HPDE6-E6E7 (cell line): ENCODE results near the gene VSIG2.

Experiments
- DNase-seq: peaks from one replicate; pipeline ENCODE4 v3.0.0; 2011; ENCODE audit warnings: missing footprints; ENCODE audit errors: extremely low spot score

The VSIG2 gene

GRCh38 chr11:124724979-124725718 lies 26.9 kb downstream of the VSIG2 start:
- DNase-seq: no peak

- DNase-seq: no peak
These were observed 29.9 kb downstream of the VSIG2 start for GRCh38 chr11:124722176-124722575.

DNA sequence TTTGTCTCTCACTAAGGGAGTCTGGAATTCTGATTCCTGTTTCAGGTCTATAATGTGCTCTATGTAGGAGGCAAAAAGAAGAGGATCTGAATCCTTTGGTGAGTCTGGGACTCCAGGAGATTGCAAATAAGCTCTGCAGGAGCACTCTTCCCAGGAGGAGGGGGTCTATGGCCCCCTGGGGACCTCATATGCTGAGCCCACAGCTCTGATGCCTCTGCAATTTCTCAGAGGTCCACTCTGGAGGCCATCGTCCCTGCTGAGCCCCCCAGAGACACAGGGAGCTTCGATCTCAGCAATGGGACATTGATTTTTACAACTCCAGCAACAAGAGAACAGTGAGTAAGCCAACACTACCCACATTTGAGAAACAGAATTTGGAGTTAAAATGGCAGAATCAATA lies 32.5 kb downstream of the VSIG2 start:
- no peak for DNase-seq

DNA sequence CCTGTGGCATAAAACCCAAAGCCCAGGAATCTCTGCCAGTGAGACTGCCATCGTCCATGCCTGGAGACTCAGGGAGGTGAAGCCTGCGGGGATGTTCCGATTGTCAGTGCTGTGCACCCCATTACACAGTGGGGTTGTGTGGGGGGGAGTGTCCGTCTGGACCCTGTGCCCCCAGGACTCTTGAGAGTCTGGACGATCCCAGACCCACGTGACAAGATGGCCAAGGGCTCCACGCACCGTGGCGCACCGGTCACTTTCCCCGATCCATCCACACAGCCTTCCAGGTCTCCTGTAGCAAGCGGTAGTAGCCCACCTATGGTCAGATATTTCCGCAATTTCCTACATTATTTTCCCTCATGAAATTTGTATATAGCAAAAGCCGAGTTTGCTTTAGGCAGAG lies 33.3 kb downstream of the VSIG2 start:
- DNase-seq: no peak

- DNase-seq: peak; percentile 23
These were observed 34.0 kb downstream of the VSIG2 start for GRCh38 chr11:124717786-124718651.

DNA sequence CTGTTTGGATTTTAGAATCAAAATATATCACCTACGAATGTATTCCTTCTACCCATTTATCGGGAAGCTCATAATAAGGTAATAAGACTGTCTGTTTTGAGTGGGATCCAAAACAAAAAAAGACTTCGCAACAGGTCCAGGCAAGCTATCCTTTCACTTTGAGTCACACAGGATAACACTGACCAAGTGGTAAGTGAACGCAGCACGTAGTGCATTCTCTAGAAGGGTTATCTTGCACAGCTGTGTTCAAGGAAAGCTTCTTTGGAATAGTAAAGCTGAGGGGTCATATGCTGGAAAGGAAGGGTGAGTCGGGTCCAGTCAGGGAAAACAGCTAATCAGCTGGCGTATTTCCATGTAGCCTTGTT lies 34.7 kb downstream of the VSIG2 start:
- peak; percentile 64 for DNase-seq

DNA sequence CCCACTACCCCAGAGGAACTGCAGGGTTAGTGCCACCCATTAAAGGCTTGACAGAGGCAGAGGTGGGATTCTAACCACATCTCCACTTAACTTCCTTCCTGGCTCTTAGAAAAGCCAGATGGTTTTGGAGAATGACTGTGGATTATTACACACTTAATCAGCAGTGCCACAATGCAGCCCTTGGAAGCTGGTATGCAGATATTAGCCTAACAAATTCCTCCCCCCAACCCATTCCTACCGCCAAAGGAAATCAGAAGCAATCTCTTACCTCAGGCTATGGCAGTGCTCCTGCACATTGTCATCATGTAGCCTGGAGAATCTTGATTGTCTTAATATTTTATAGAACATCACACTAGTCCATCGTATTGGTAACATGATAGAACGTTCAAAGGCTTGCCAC lies 35.5 kb downstream of the VSIG2 start:
- no peak for DNase-seq

DNA sequence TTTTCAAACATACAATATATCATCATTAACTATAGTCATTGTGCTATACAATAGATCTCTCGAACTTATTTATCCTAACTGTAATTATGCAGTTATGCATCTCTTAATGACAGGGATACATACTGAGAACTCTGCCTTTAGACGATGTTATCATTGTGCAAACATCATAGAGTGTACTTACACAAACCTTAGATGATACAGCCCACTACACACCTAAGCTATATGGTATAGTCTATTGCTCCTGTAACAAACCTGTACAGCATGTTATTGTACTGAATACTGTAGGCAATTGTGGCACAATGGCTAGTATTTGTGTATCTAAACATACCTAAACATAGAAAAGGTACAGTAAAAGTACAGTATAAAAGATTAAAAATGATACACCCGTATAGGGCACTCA lies 39.7 kb downstream of the VSIG2 start:
- no peak for DNase-seq

- no peak for DNase-seq
These were observed 44.2 kb downstream of the VSIG2 start for GRCh38 chr11:124707829-124708228.

GRCh38 chr11:124700028-124700427 lies 52.0 kb downstream of the VSIG2 start:
- DNase-seq: no peak

GRCh38 chr11:124699547-124699946 lies 52.5 kb downstream of the VSIG2 start:
- DNase-seq: no peak
